Prostate gland (tissue), 2 donors: ENCODE results near the gene PPP2R5A.

ENCODE experiments used
- POLR2A ChIP-seq: fragments of 450-650 bp; IDR thresholded peaks from one replicate; pipeline ENCODE4 v1.6.1; 2016; ENCODE audit warnings: antibody characterized with exemption, mild to moderate bottlenecking
- POLR2AphosphoS5 ChIP-seq: sonication (generic); formaldehyde crosslinking; IDR thresholded peaks from one replicate; pipeline ENCODE4 v1.6.1; 2017; ENCODE audit warnings: antibody characterized with exemption
- TF ChIP-seq, protein P1 (sequence below), 4 experiments: fragments of 200-600 bp in 2 of 4; fragments of 450-650 bp in 2 of 4; sonication (generic) in 2 of 4; IDR thresholded peaks; 1 replicate in 3 of 4; 2 replicates in 1 of 4; pipeline ENCODE4 v1.5.1; 2016 to 2019; ENCODE audit warnings: antibody characterized with exemption in 4 of 4, mild to moderate bottlenecking in 2 of 4, moderate library complexity in 2 of 4

DNA sequence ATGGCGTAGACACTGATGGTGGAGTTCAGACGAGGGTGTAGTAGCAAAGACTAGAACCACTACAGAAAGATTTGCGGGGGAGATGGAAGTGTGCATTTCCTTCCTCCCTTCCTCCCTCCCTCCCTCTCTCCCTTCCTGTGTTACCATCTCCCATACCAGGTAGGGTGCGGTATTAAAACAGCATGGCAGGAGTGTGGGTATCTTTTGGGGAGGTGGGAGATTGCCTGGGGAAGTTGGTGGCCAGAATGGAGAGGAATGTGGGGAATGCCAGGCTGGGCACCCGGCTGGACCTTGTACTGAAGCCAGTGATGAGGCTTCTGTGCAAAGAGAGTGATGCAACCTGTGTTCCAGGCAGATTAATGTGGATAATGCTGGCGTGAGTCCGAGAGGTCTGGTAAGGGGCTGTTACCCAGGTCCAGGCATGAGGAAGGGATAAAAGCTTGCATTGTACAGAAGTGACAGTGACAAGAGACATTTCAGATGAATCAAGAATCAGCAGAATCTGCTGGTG is 30.3 kb upstream of the PPP2R5A start:
- TF ChIP-seq, protein P1, sequence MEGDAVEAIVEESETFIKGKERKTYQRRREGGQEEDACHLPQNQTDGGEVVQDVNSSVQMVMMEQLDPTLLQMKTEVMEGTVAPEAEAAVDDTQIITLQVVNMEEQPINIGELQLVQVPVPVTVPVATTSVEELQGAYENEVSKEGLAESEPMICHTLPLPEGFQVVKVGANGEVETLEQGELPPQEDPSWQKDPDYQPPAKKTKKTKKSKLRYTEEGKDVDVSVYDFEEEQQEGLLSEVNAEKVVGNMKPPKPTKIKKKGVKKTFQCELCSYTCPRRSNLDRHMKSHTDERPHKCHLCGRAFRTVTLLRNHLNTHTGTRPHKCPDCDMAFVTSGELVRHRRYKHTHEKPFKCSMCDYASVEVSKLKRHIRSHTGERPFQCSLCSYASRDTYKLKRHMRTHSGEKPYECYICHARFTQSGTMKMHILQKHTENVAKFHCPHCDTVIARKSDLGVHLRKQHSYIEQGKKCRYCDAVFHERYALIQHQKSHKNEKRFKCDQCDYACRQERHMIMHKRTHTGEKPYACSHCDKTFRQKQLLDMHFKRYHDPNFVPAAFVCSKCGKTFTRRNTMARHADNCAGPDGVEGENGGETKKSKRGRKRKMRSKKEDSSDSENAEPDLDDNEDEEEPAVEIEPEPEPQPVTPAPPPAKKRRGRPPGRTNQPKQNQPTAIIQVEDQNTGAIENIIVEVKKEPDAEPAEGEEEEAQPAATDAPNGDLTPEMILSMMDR (IDR thresholded peaks at IDR 0.05) = no peak
- TF ChIP-seq POLR2A (no peak), POLR2AphosphoS5 (no peak)
